Activated B cell treated with CpG ODN at 0.5 μM for 24 hours (primary cell): ENCODE data around the gene PLAGL1. TPM values are rescaled to one million over a fixed set of nuclear protein-coding genes. Genes with fewer than 3 reads are reported as not detected.

ENCODE experiments used
- ATAC-seq: fragments of 200-7000 bp; cut with Tn5 transposase; one replicate; pipeline ENCODE4 v1.10.0; 2021; ENCODE audit warnings: low read depth, mild to moderate bottlenecking, moderate library complexity
- CTCF ChIA-PET: fragments of 350-600 bp; sonication (Branson Sonifier 250); formaldehyde crosslinking; loops from one replicate; lab custom pipeline; 2021; ENCODE audit warnings: antibody characterized with exemption; lab: Charles Lee
- POLR2A ChIA-PET: fragments of 350-600 bp; sonication (Branson Sonifier 250); formaldehyde crosslinking; loops from one replicate; lab custom pipeline; 2021; ENCODE audit warnings: antibody characterized with exemption; lab: Charles Lee
- DNase-seq: peaks from one replicate; pipeline ENCODE4 v3.0.0; 2022
- H3K27ac Mint-ChIP-seq: one replicate; pipeline ENCODE4 v1.8.0; 2020; ENCODE audit warnings: mixed read lengths
- H3K27me3 Mint-ChIP-seq: one replicate; pipeline ENCODE4 v1.8.0; 2021; ENCODE audit warnings: mixed read lengths
- H3K36me3 Mint-ChIP-seq: one replicate; pipeline ENCODE4 v1.8.0; 2021; ENCODE audit warnings: low read depth, mixed read lengths
- H3K4me1 Mint-ChIP-seq: one replicate; pipeline ENCODE4 v1.8.0; 2021; ENCODE audit warnings: mixed read lengths
- H3K4me3 Mint-ChIP-seq: one replicate; pipeline ENCODE4 v1.8.0; 2020; ENCODE audit warnings: mild to moderate bottlenecking, mixed read lengths
- H3K9me3 Mint-ChIP-seq: one replicate; pipeline ENCODE4 v1.8.0; 2020; ENCODE audit warnings: mixed read lengths
- intact Hi-C: fragments of 100-400 bp; cut with micrococcal nuclease; formaldehyde crosslinking; loops from one replicate; pipeline ENCODE4 v1.15.1; 2024
- total RNA-seq: library from RNA; stranded (reverse); gene quantifications from 2 replicates; pipeline ENCODE4 v1.2.3, GENCODE V29; 2022
- TF ChIP-seq, protein P1 (sequence below): fragments of 200-600 bp; IDR thresholded peaks from one replicate; pipeline ENCODE4 v1.8.0; 2022; ENCODE audit warnings: antibody characterized with exemption, mild to moderate bottlenecking

Gene PLAGL1
- total RNA-seq, 1 donor from 2014 or later, result 33.5 TPM

DNA sequence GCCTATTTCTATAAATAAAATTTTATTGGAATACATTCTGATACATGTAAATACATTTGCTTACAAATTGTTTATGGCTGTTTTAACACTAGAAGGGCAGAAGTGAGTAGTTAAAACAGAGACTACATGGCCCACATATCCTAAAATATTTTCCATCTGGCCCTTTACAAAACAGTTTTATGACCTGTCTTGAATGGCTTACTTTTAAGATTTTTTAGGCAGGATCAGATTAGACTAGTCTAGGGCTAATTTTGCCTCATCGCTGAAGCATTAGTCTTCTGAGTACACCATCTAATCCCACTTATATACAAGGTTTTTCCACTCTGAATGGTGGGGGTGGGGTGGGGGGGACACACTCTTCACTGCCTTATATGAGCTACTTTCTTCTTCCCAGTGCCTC is 27.1 kb downstream of the PLAGL1 start:
- Mint-ChIP-seq H3K27me3 (no peaks in the 10 kb centered on the region), H3K36me3 (no peaks in the 10 kb centered on the region), H3K9me3 (no peaks in the 10 kb centered on the region), H3K4me1 (peaks cover 4% of the 10 kb centered on the region), H3K27ac (no peak overlapping the region), H3K4me3 (no peak overlapping the region)
- DNase-seq, result no peak
- no peak for ATAC-seq
- intact Hi-C loops, result no loop called here
- TF ChIP-seq, protein P1, sequence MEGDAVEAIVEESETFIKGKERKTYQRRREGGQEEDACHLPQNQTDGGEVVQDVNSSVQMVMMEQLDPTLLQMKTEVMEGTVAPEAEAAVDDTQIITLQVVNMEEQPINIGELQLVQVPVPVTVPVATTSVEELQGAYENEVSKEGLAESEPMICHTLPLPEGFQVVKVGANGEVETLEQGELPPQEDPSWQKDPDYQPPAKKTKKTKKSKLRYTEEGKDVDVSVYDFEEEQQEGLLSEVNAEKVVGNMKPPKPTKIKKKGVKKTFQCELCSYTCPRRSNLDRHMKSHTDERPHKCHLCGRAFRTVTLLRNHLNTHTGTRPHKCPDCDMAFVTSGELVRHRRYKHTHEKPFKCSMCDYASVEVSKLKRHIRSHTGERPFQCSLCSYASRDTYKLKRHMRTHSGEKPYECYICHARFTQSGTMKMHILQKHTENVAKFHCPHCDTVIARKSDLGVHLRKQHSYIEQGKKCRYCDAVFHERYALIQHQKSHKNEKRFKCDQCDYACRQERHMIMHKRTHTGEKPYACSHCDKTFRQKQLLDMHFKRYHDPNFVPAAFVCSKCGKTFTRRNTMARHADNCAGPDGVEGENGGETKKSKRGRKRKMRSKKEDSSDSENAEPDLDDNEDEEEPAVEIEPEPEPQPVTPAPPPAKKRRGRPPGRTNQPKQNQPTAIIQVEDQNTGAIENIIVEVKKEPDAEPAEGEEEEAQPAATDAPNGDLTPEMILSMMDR, result no peak
- ChIA-PET POLR2A (no interaction called here), CTCF (no interaction called here)

DNA sequence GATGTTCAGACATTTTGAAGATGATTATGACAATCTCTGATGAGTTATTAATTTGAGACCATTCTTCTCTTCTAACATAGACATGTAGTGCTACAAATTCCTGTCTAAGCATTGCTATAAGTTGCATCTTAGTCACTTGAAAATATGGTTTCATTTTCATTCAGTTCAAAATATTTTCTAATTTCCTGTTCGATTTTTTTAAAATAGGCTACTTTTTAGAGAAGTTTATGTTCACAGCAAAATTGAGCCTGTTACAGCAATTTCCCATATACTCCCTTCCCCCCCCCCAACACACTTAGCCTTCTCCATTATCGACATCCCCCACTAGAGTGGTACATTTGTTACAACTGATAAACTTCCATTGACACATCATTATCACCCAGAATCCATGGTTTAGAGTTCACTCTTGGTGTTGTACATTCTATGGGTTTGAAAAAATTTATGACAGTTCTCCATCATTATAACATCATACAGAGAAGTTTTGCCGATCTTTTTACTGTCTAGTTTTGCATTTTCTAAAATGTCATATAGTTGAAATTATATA is 31.2 kb downstream of the PLAGL1 start:
- intact Hi-C loops, result no loop called here
- TF ChIP-seq, protein P1, result no peak
- H3K4me3 Mint-ChIP-seq, result no peak overlapping the region
- no peaks in the 10 kb centered on the region for H3K9me3 Mint-ChIP-seq
- no peak for ATAC-seq
- H3K27ac Mint-ChIP-seq, result no peak overlapping the region
- no peaks in the 10 kb centered on the region for H3K36me3 Mint-ChIP-seq
- POLR2A ChIA-PET, result no interaction called here
- no peak for DNase-seq
- no peaks in the 10 kb centered on the region for H3K27me3 Mint-ChIP-seq
- H3K4me1 Mint-ChIP-seq, result peaks cover 4% of the 10 kb centered on the region
- CTCF ChIA-PET, result no interaction called here

- H3K27me3 Mint-ChIP-seq, result no peaks in the 10 kb centered on the region
- DNase-seq (no peak), ATAC-seq (no peak)
- H3K36me3 Mint-ChIP-seq, result no peaks in the 10 kb centered on the region
- ChIA-PET CTCF (no interaction called here), POLR2A (no interaction called here)
- no peak overlapping the region for H3K27ac Mint-ChIP-seq
- no peaks in the 10 kb centered on the region for H3K9me3 Mint-ChIP-seq
- no peak overlapping the region for H3K4me3 Mint-ChIP-seq
- H3K4me1 Mint-ChIP-seq, result peaks cover 4% of the 10 kb centered on the region
- TF ChIP-seq, protein P1, result no peak
- intact Hi-C loops, result no loop called here
Measured at GRCh38 chr6:143974089-143974488, 34.0 kb downstream of the PLAGL1 start.

GRCh38 chr6:143973097-143973966 is 34.7 kb downstream of the PLAGL1 start:
- Mint-ChIP-seq H3K4me1 (peaks cover 4% of the 10 kb centered on the region), H3K9me3 (no peaks in the 10 kb centered on the region), H3K27me3 (no peaks in the 10 kb centered on the region), H3K4me3 (no peak overlapping the region), H3K36me3 (no peaks in the 10 kb centered on the region), H3K27ac (no peak overlapping the region)
- ATAC-seq (no peak), DNase-seq (no peak)
- ChIA-PET POLR2A (no interaction called here), CTCF (no interaction called here)
- intact Hi-C loops, result no loop called here
- TF ChIP-seq, protein P1, result no peak

DNA sequence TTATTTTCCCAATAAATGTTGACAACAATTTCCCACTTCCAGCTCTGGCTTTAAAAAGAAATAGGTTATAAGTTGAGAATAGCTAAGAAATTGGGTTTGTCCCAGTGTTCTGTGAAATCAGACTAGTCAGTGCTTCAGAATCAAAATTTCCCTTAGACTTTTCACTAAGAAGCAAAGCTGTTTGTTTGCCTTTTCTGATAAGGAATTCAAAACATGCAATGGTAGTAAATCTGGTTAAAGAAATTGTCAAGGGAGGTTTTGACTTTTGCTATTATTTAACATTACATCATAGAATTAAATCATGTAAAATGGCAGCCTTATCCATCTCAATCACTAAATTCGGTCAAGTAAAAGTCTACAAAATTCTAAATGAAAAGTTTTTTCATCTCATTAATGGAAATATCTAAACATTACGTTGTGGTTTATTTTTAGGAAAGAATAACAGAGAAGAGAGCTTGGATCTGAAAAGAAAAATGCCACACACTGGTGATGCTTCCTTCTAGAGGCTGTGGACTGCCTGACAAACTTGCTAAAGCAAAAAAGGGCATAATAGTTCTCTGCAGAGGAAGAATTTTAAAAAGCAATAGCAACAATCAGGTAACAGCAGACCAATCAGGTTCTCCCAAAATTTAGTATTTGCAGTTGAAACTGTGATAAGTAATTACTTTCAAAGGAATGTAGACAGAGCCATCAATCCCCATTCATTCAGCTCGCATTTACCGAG is 36.4 kb downstream of the PLAGL1 start:
- H3K4me3 Mint-ChIP-seq, result no peak overlapping the region
- H3K4me1 Mint-ChIP-seq, result no peaks in the 10 kb centered on the region
- H3K27ac Mint-ChIP-seq, result no peak overlapping the region
- H3K36me3 Mint-ChIP-seq, result peaks cover 7% of the 10 kb centered on the region
- ChIA-PET CTCF (no interaction called here), POLR2A (no interaction called here)
- DNase-seq (no peak), ATAC-seq (no peak)
- H3K9me3 Mint-ChIP-seq, result no peaks in the 10 kb centered on the region
- TF ChIP-seq, protein P1, result no peak
- H3K27me3 Mint-ChIP-seq, result no peaks in the 10 kb centered on the region
- intact Hi-C loops, result no loop called here
